K562 (cell line): Measurements from ENCODE around the gene CTIF. TPM values are rescaled to one million over a fixed set of nuclear protein-coding genes. Genes with fewer than 3 reads are reported as not detected.

Experiments
- CEBPZ ChIP-seq: fragments of 150-350 bp; IDR thresholded peaks from 2 replicates; pipeline ENCODE4 v1.6.1; 2014; ENCODE audit warnings: low read depth, mild to moderate bottlenecking, low read length, borderline replicate concordance
- E2F8 ChIP-seq: fragments of 450-650 bp; IDR thresholded peaks from 2 replicates; pipeline ENCODE4 v1.7.1; 2018; ENCODE audit warnings: mild to moderate bottlenecking, low read depth; ENCODE audit not compliant: partially characterized antibody
- JUN ChIP-seq, 2 experiments: sonication (generic) in 1 of 2; formaldehyde crosslinking in 1 of 2; IDR thresholded peaks; 2 replicates each; pipeline versions ENCODE4 v1.6.1 to v1.8.0; 2012 to 2022; ENCODE audit warnings: borderline replicate concordance in 2 of 2, mild to moderate bottlenecking in 2 of 2, improper control_type of control experiment in 1 of 2, low read depth in 1 of 2, low read length in 1 of 2, missing genetic modification reagents in 1 of 2
- KLF6 ChIP-seq: fragments of 250-450 bp; sonication (Bioruptor Pico); IDR thresholded peaks from 2 replicates; pipeline ENCODE4 v1.4.0; 2020; ENCODE audit warnings: mild to moderate bottlenecking, moderate library complexity, borderline replicate concordance
- POLR2A ChIP-seq: fragments of 450-650 bp; conservative IDR thresholded peaks from 2 replicates; pipeline ENCODE4 v1.6.1; 2016
- REST ChIP-seq, 2 experiments: fragments of 450-650 bp; formaldehyde crosslinking in 1 of 2; IDR thresholded peaks; 2 replicates each; pipeline versions ENCODE4 v1.4.0 to v1.6.1; 2014 to 2020; ENCODE audit warnings: mild to moderate bottlenecking in 2 of 2, borderline replicate concordance in 1 of 2, low read depth in 1 of 2
- SMARCA4 ChIP-seq: fragments of 450-650 bp; IDR thresholded peaks from 2 replicates; pipeline ENCODE4 v1.6.1; 2016
- TRIM24 ChIP-seq, 2 experiments: fragments of 450-650 bp; IDR thresholded peaks; 2 replicates each; pipeline ENCODE4 v1.6.1; 2016
- ZBTB26 ChIP-seq: fragments of 450-650 bp; formaldehyde crosslinking; IDR thresholded peaks from 2 replicates; pipeline ENCODE4 v1.4.0; 2022; ENCODE audit warnings: missing genetic modification characterization
- ZC3H4 ChIP-seq: sonication (generic); formaldehyde crosslinking; IDR thresholded peaks from 2 replicates; pipeline ENCODE4 v1.9.0; 2021; ENCODE audit warnings: missing genetic modification reagents, borderline replicate concordance
- polyA plus RNA-seq, 8 experiments: library from polyadenylated mRNA; depleted of rRNA in 4 of 8; stranded (reverse) in 5 of 8; unstranded in 3 of 8; fragments of >200 nt; fragmentation: Nextera tagmentation in 2 of 8; fragmentation: Illumina TruSeq in 1 of 8; extraction: Ambion mirVana in 2 of 8; extraction: Trizol in 1 of 8; gene quantifications; 2 replicates each; pipeline versions ENCODE4 v1.2.1 to v1.2.3, GENCODE V29; 2011 to 2014; ENCODE audit warnings: inconsistent platforms in 1 of 8, missing spikeins in 1 of 8
- total RNA-seq, 7 experiments: library from RNA; depleted of rRNA in 6 of 7; stranded (reverse); fragments of >200 nt in 6 of 7; fragmentation: Illumina TruSeq in 2 of 7; extraction: Trizol in 2 of 7; gene quantifications; 2 replicates each; pipeline versions ENCODE4 v1.2.1 to v1.2.3, GENCODE V29; 2011 to 2021; ENCODE audit warnings: low replicate concordance in 1 of 7

Gene CTIF
- total and polyA plus RNA-seq, 9 of the 15 experiments (the other 6 are each of a cell fraction or from before 2014, with no cell fraction given): 0.17 to 11.5 (median 2.2) TPM

- no peak for TF ChIP-seq KLF6 (CRISPR knock-in tag)
- peak; percentile 92 for TF ChIP-seq SMARCA4
- TF ChIP-seq CEBPZ: no peak
- no peak for TF ChIP-seq JUN (IDR thresholded peaks at IDR 0.05; ENCODE audit: borderline replicate concordance, low read depth, low read length)
- no peak for TF ChIP-seq JUN (CRISPR knock-in tag; IDR thresholded peaks at IDR 0.05; ENCODE audit: borderline replicate concordance)
- peak; percentile 81 for TF ChIP-seq REST (IDR thresholded peaks at IDR 0.05; ENCODE audit: borderline replicate concordance)
- no peak for TF ChIP-seq REST (CRISPR knock-in tag; IDR thresholded peaks at IDR 0.05; ENCODE audit: low read depth)
- TF ChIP-seq ZC3H4: no peak
- peak; percentile 87 to 91 for TF ChIP-seq TRIM24 (IDR thresholded peaks at IDR 0.05)
- no peak for TF ChIP-seq ZBTB26 (CRISPR knock-in tag)
- TF ChIP-seq E2F8: no peak
- TF ChIP-seq POLR2A: no peak
These were observed 242.5 kb downstream of the CTIF start (continued) for GRCh38 chr18:48781163-48781987.
